HL-60/S4 (cell line): ENCODE measurements around the gene SLC22A5.

Source experiments
- in situ Hi-C: fragments of 300-500 bp; cut with MboI; formaldehyde crosslinking; loops from 2 replicates; pipeline ENCODE4 v1.14.3; 2022; ENCODE audit warnings: low sequenced_read_pairs

SLC22A5 gene

DNA sequence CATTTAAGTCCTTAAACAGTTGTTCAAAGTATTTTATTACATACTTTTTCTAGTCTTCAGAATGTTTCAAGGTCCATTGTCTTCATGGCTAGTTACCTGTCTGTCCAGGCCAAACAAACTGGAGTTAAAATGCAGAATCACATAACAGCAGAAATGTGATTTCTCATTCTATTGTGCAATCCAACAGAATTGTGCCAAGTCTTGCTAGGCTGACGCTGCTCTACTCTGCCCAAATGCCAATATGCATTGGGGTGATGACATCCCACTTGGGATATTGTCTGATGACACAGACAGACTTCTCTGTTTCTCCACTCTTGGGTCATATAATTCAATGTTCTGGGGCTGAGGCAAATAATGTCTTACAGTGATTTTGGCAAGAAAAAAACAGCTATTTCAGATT, 5.2 kb upstream of the SLC22A5 start:
- in situ Hi-C loops, result loop anchor here (25.0 kb wide), 1 partner anchor 448 kb away; the partner anchor contains the start of gene SOWAHA

DNA sequence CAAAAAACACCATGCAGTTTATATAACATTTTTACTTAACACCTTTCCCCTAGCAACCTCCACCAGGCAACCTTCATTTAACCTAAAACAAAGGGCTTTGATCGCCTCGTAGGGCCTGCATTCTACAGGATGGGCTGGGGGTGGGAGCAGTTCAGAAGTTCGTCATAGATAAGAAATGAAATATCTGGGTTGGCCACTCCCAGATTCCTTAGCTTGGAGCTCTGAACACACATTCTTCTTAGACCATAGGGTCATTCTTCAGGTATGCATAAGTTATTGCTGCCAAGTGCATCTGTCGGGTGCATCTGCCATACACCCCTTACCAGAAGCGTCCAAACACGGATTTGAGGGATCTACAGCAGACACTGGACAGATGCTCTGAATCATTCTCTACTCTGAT, 4.3 kb upstream of the SLC22A5 start:
- in situ Hi-C loops, result loop anchor here (25.0 kb wide), 1 partner anchor 447 kb away; the partner anchor contains the start of gene SOWAHA

DNA sequence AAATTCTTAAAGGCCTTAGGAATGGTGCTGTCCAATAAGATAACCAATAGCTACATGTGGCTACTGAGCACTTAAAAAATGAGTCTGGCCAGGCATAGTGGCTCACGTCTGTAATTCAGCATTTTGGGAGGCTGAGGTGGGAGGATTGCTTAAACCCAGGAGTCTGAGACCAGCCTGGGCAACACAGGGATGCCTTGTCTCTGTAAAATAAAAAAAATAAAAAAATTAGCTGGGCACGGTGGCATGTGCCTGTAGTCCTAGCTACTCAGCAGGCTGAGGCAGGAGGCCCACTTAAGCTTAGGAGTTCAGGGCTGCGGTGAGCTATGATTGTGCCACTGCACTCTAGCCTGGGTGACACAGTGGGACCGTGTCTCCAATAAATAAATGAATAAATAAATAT, 1.3 kb upstream of the SLC22A5 start:
- in situ Hi-C loops, result loop anchor here (25.0 kb wide), 1 partner anchor 444 kb away; the partner anchor contains the start of gene SOWAHA

DNA sequence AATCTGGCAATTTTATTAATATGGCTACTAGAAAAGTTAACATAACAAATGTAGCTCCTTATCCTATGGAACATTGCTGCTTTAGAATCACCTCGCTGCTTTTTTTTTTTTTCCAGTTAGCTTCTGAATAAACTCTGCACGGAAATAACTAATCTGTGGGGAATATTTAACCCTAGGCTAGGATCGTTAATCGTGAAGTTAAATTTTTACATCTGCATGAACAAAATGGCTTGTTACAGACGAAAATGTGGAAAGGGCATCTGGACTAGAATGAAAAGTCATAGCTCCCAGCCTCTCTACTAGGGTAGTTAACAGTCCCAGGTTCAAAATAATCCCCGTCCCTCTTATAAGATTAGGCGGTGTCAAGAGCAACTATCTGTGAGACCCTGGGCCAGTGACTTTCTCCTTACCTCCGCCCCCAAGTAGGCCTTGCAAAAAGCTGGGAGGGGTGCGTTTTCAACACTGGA, 470 bp upstream of the SLC22A5 start:
- in situ Hi-C loops, result loop anchor here (25.0 kb wide), 1 partner anchor 443 kb away; the partner anchor contains the start of gene SOWAHA

DNA sequence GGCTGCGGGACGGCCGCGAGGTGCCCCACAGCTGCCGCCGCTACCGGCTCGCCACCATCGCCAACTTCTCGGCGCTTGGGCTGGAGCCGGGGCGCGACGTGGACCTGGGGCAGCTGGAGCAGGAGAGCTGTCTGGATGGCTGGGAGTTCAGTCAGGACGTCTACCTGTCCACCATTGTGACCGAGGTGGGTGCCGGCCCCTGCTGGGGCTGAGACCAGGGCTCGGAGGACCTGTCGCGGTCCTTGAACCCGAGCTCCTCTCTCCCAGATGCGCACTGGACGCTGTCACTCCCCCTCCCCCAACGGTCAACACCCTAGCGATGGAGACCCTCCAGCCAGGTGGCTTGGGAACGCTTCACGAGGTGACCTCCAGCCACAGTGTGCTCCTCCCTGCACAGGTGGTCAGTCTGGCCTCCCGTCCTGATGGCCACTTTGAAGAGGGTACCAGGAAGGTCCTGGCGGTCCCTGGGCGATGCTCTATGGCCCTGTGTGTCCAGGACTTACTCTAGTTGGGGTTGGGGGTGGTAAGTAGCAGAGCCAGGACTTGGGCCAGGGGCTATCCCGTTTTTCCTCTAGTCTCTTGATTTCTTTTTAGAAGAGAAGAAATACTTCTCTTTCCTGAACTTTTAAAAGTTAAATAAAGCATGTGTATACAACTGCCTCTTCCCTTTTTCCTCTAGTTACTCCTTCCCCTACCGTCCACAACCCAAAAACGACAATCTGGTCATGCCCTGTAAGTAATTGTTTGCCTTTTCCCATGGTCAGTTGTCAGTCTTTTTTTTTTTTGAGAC, 866 bp downstream of the SLC22A5 start:
- in situ Hi-C loops, result loop anchor here (25.0 kb wide), 1 partner anchor 442 kb away; the partner anchor contains the start of gene SOWAHA

DNA sequence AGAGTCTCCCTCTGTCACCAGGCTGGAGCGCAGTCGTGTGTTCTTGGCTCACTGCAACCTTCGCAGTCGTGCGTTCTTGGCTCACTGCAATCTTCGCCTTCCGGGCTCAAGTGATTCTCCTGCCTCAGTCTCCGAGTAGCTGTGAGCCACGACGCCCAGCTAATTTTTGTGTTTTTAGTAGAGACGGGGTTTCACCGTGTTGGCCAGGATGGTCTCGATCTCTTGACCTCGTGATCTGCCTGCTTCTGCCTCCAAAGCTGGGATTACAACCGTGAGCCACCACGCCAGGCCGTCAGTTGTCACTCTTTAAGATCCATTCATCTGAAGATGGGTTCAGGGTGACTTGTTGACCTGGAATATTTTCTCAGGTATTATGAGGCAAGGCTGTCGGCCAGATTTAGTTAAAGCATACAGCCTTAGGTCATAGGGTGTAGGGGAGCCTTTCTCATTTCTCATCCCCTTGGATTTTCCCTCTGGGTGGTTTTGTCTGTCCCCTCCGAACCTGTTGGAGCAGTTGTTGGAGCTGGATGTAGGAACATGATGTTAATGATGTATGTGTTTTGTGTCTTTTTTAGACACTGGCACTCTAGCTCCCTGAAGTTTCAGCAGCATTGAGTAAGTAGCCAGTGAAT, 1.6 kb downstream of the SLC22A5 start:
- in situ Hi-C loops, result loop anchor here (25.0 kb wide), 1 partner anchor 441 kb away; the partner anchor contains the start of gene SOWAHA

DNA sequence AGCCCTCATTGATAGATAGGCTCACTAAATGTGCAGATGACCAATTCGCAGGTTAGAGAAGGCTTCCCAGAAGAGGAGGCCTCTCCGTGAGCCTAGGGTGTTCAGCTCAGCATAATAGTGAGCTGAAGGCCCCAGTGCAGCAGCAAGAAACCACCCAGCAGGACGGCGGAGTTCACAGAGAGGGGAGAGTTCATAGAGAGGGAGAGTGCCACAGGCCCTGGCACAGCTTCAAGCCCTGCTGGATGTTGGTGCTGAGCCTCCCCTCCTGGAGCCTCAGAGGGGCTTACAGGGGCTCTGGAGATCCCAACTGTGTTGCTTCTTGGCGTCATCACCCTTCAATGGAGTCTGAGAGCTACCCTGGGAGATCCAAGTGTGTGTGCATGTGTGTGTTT, 2.1 kb downstream of the SLC22A5 start:
- in situ Hi-C loops, result loop anchor here (25.0 kb wide), 1 partner anchor 441 kb away; the partner anchor contains the start of gene SOWAHA

DNA sequence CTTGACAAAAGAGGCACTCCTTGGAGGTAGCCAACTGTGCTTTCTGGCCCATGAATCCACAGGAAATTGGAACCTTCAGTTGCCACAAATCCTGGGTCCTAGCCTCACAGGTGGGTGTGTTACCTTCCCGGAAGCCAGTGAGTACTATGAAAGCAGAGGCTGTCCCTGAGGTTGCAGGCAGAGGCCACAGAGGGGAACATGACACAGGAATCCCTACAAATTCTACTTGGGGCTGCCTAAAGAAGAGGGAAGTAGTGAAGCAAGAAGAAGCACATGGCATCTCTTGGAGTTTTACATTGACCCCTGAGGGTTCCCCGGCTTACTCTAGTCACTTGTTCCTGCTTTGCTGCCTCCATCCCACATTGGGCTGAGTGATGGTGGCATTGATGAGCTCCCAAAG, 2.6 kb downstream of the SLC22A5 start:
- in situ Hi-C loops, result loop anchor here (25.0 kb wide), 1 partner anchor 440 kb away; the partner anchor contains the start of gene SOWAHA

DNA sequence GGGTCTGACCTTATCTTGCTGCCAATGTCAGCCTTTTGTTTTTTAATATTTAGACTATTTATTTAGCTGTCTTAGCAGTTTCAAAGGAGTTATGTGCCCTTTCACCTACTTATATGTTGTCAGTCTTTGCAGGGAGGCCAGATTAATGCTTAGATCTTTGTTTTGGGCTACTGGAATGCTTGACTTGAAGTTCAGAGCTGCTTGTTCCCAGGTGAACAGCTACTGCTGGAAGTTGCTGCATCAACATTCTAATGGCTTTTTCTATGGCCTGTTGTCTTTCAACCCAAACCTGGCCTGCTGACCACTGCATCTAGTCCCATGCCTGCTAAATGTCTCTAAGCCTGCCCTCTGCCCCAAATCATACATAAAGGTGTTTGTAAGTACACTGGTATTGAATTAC, 3.0 kb downstream of the SLC22A5 start:
- in situ Hi-C loops, result loop anchor here (25.0 kb wide), 1 partner anchor 440 kb away; the partner anchor contains the start of gene SOWAHA

DNA sequence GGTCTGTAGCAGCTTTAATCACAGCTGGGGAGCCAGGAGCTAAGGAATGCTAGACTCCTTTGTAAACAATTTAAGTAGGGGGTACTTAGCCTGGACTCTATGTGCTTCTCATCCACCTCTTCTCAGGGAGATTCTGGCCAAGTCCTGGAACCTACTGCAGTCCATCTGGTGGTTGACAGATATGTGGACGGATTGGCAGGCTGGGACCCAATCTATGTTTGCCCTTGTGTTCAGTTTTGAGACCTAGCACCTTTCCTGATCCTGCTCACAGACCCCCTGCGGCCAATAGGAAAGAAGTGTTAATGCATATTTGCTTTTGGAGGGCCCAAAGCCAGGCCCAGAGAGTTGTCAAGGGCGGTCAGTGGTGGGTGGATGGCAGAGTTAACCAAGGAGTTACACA, 6.4 kb downstream of the SLC22A5 start:
- in situ Hi-C loops, result no loop called here

DNA sequence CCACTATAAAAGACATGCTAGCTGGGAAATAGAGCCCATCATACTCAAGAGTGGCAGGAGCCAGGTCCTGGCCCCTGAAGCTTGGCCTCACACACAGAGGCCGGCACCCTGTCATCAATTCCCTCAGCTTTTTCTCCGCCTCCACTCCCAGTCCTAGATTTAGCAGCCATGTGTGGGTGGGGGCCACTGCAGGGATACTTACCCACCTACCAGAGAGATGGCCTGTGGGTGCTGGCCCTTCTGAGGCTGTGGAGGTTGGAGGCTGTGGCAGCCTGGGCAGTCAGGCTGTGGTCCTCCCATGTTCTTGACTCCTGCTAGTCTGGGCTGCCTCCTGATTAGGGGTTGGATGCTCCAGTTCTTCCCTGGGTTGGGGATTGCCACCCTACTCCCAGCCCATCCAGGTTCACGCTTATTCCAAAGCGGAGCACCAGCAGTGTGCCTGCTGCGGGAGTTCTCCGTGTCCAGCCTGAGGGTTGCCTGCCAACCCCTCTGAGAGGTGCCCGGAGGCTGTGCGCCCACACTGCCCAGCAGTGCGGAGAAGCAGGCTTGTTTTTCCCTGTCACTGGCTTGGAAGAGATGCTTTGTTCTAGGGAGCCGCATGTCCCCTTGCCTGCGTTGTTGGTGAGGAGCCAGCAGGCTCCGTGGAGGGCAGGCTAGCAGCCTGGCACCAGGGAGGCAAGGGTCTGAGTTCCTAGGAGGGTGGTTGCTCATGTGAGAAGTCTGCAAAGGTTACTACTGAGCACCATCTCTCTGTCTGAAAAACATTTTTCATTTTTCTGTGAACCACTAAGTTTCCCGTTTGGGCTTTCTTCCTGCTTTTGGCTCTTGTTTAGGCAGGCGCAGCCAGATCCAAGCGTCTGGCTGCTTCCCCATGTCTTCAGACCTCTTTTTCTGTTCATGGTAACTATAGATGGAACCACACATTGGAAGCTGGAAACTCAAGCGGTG, 7.5 kb downstream of the SLC22A5 start:
- in situ Hi-C loops, result no loop called here

DNA sequence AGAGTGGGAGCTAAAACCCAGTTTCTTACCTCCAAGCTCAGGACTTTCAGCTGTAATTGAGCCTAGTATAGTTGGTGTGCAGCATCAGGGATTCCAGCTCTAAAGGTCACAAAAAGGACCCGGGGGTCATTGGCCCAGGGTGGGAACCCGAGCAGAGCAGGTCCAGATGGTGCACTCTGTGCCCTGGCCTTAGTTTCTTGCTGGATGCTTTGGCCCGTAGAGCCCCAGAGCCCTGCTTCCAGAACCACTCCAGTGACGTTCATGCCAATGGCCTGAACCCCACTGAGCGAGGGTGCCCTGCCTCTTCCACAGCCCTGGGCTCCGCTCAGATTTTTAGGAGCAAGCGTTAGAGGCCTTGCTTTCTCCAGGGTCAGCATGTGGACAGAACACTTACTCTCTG, 8.2 kb downstream of the SLC22A5 start:
- in situ Hi-C loops, result no loop called here

DNA sequence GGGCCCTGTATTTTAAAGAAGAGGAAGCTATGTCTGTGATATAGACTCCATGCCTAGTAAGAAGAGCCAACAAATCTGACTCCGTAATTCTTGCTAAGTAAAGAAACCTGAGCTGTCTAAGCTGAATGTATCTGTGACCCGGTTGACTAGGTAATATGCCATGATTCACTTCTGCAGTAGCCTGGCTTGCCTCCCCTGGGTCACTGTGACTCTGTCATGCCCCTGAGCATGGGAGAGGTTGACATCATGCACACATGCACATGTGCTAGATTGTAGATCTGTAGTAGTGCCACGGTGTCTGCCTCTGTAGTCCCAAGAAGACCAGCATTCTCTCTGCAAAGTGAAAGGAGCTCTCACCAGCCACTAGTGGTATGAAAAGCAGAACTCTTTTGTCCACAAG, 9.1 kb downstream of the SLC22A5 start:
- in situ Hi-C loops, result no loop called here

DNA sequence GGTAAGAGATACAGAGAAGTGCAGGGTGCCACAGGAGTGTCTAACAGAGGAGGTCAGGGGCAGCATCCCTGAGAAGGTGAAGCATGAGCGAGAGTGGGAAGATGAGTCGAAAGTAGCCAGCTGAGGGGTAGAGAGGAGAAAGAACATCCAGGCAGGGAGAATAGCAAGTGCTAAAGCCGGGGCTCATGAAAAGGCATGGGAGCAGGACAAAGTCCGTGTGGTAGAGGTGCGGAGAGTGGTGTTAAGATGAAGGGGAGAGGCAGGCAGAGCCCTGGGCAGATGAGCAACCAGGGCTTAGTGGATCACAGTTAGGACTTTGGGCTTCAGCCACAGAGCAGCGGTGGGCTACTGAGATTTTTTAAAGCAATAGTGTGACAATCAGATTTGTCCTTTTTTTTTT, 10.5 kb downstream of the SLC22A5 start:
- in situ Hi-C loops, result loop anchor here (10.0 kb wide), 1 partner anchor 125 kb away; no protein-coding TSS in a partner anchor

DNA sequence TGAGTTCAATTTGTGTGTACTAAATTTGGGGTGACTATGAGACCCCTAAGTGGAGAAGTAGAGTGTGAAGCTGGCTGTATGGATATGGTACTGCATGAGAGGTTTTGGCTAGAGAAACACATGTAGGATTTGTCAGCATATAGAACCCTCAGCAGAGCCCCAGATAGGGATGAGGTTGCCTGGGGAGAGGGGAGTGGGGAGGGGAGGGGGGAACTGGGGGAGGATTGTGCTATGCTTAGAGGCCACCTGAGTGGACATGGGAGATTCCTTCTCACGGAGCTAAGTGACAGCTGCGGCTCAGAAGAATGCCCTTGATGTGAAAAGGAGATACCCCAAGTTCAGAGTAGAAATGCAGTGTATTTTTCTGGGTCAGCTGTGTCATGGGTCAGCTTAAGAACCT, 11.2 kb downstream of the SLC22A5 start:
- in situ Hi-C loops, result loop anchor here (10.0 kb wide), 1 partner anchor 124 kb away; no protein-coding TSS in a partner anchor

DNA sequence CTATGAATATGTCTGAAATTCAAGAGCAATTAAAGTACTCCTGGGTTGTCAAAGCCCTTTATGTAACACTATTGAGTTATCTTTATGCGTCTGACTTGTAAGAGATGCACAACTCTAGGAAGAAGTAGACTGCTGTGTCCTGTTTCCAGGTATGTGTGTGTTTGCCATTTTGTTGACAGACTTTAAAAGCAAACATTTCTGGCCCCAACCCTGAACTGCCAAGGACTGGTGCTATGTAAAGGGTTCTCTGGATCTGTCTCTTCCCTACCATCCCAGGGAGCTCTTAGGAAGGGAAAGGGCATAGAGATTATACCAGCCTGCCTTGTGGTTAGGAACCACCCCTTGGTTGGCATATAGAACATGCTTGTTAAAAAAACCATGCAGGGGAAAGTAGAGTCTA, 12.1 kb downstream of the SLC22A5 start:
- in situ Hi-C loops, result loop anchor here (10.0 kb wide), 1 partner anchor 123 kb away; no protein-coding TSS in a partner anchor

DNA sequence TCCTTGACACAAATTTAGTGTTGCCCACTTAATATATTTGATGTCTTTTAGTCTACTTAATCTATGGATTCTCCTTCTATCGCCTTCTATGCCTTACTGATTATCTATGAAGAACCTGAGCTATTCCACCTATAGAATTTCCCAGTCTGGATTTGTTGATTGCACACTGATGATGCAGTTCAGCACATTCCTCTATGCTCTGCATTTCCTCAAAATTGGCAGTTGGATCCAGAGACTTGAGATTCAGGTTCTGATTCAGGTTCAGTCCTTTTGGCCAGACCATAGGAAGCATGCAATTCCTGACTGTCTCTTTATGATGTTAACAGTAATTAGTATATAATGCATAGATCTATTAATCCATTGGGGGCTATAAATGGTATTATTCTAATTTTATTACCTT, 13.8 kb downstream of the SLC22A5 start:
- in situ Hi-C loops, result loop anchor here (10.0 kb wide), 1 partner anchor 122 kb away; no protein-coding TSS in a partner anchor

DNA sequence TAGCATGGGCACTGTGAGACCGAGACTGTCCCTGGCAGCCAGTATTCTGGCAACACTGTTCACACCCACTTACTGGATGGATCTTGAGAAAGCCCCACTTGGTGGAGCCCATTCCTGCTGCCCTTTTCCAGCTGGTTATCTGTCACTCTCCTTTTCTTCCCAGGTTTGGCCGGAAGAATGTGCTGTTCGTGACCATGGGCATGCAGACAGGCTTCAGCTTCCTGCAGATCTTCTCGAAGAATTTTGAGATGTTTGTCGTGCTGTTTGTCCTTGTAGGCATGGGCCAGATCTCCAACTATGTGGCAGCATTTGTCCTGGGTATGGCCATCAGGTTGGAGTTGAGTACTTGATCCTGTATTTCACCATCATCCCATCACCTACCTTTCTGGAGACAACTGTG, 14.5 kb downstream of the SLC22A5 start:
- in situ Hi-C loops, result loop anchor here (10.0 kb wide), 1 partner anchor 121 kb away; no protein-coding TSS in a partner anchor

DNA sequence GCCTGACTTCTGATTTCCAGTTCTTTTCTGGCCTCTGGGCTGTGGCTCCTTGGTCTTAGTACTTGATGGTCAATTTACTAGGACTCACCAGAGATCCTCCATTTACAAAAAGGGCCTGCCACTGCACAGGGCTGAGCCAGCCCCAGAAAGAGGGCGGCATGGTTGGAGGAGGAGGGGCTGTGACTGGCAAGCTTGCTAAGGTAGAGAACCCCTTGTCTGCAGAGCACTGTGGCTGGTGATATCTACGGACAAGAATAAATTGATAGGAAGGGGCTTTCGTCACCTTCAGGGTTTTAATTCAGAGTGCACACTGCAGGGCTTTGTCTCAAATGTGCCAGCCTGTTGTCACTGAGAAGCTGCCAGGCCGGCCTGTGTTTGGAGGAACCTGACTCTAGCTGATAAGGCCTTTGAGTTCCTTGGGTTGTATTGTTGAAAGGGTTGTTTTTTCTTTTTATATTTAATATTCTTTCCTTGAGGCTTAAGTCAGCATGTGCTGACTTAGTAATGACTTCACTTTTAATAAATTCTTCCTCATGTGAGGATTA, 15.1 kb downstream of the SLC22A5 start:
- in situ Hi-C loops, result loop anchor here (10.0 kb wide), 1 partner anchor 120 kb away; no protein-coding TSS in a partner anchor
